ENCODE measurements around the gene EPHA4.

GRCh38 chr2:221437056-221437455, 135.0 kb downstream of the EPHA4 start:
- TF ChIP-seq, protein P1, sequence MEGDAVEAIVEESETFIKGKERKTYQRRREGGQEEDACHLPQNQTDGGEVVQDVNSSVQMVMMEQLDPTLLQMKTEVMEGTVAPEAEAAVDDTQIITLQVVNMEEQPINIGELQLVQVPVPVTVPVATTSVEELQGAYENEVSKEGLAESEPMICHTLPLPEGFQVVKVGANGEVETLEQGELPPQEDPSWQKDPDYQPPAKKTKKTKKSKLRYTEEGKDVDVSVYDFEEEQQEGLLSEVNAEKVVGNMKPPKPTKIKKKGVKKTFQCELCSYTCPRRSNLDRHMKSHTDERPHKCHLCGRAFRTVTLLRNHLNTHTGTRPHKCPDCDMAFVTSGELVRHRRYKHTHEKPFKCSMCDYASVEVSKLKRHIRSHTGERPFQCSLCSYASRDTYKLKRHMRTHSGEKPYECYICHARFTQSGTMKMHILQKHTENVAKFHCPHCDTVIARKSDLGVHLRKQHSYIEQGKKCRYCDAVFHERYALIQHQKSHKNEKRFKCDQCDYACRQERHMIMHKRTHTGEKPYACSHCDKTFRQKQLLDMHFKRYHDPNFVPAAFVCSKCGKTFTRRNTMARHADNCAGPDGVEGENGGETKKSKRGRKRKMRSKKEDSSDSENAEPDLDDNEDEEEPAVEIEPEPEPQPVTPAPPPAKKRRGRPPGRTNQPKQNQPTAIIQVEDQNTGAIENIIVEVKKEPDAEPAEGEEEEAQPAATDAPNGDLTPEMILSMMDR (IDR thresholded peaks at IDR 0.05): no peak
- TF ChIP-seq ZFX (IDR thresholded peaks at IDR 0.05; ENCODE audit: borderline replicate concordance): no peak

Measured in 22Rv1 (cell line).